ENCODE data around the gene S100A13. TPM values are rescaled to one million over a fixed set of nuclear protein-coding genes. Genes with fewer than 3 reads are reported as not detected.

The S100A13 gene
- total RNA-seq, 1 experiment from 2014 or later: 210 TPM

DNA sequence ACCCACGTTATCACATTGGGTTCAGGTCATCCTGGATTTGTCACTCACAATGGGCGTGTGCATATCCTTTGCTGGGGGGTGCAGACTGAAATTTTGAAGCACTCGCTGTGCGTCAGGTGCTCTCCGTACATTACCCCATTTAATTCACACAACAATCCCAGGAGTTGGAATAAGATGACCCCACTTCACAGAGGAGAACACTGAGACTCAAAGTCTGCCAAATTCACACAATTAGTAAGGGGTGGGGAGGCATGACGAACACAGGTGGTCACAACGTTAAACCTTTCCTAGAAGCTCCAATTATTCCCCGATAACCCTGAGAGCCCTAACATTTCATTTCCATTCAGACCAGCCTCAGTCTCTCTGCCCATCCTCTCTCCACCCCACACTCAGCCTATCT is 57.8 kb downstream of the S100A13 start:
- no TSS peak for BruUV-seq (replicated peaks)
- Mint-ChIP-seq H3K9me3 (ENCODE audit: unreplicated experiment) (no peaks in the 10 kb centered on the region), H3K36me3 (ENCODE audit: insufficient read depth, unreplicated experiment) (no peaks in the 10 kb centered on the region), H3K4me1 (ENCODE audit: insufficient read depth, unreplicated experiment) (peaks cover 52% of the 10 kb centered on the region), H3K4me3 (ENCODE audit: unreplicated experiment) (no peak overlapping the region), H3K27me3 (ENCODE audit: insufficient read depth, unreplicated experiment) (no peaks in the 10 kb centered on the region), H3K27ac (ENCODE audit: low read depth, unreplicated experiment) (no peak overlapping the region)
- POLR2A ChIA-PET: interaction anchor here (1.2 to 7.1 kb wide), 11 partner anchors 8 to 65 kb away, joined by 3 to 476 read pairs (median 41); partner anchors contain the start of genes CHTOP, S100A1, S100A13 and S100A14
- CTCF ChIA-PET: interaction anchor here (0.6 to 7.5 kb wide), 14 partner anchors 9 to 327 kb away, joined by 3 to 379 read pairs (median 10); partner anchors contain the start of genes ILF2, S100A14, S100A16 and S100A5
- no peak for TF ChIP-seq CTCF (IDR thresholded peaks at IDR 0.05; ENCODE audit: unreplicated experiment)
- DNase-seq (ENCODE audit: unreplicated experiment): no peak
- intact Hi-C loops (cut with micrococcal nuclease): no loop called here

Other genes with a start within 250 kb of the S100A13 start
- 46.9 and 80.4 TPM in 2 replicates for gene S100A8, start 236.4 kb downstream of the S100A13 start, total RNA-seq (2022)
- gene S100A7A, start 211.0 kb downstream of the S100A13 start, total RNA-seq (2022): not detected in 2 replicates
- gene S100A7, start 166.9 kb downstream of the S100A13 start, total RNA-seq (2022): not detected in 2 replicates
- 2,571 and 2,904 TPM in 2 replicates for gene S100A6, start 91.5 kb downstream of the S100A13 start, total RNA-seq (2022)
- gene S100A5, start 86.6 kb downstream of the S100A13 start, total RNA-seq (2022): not detected in 2 replicates
- 27.2 and 60.7 TPM in 2 replicates for gene S100A4, start 81.7 kb downstream of the S100A13 start, total RNA-seq (2022)
- 85.7 and 90.0 TPM in 2 replicates for gene S100A3, start 78.2 kb downstream of the S100A13 start, total RNA-seq (2022)
- 5,064 and 5,163 TPM in 2 replicates for gene S100A2, start 61.7 kb downstream of the S100A13 start, total RNA-seq (2022)
- gene S100A16, start 14.4 kb downstream of the S100A13 start, total RNA-seq (2022): 1,014 and 1,213 TPM in 2 replicates
- 264 and 332 TPM in 2 replicates for gene S100A14, start 11.2 kb downstream of the S100A13 start, total RNA-seq (2022)
- gene S100A1, start 929 bp upstream of the S100A13 start, total RNA-seq (2022): 0.74 TPM in 1 of 2 replicates, not detected in the other
- gene CHTOP, start 6.6 kb upstream of the S100A13 start, total RNA-seq (2022): 147 and 156 TPM in 2 replicates
- 55.9 and 63.7 TPM in 2 replicates for gene SNAPIN, start 31.2 kb upstream of the S100A13 start, total RNA-seq (2022)
- gene ILF2, start 43.5 kb upstream of the S100A13 start, total RNA-seq (2022): 348 and 374 TPM in 2 replicates
- not detected in 2 replicates for gene NPR1, start 51.2 kb upstream of the S100A13 start, total RNA-seq (2022)
- 68.7 and 88.3 TPM in 2 replicates for gene INTS3, start 100.5 kb upstream of the S100A13 start, total RNA-seq (2022)
- 11.1 and 12.8 TPM in 2 replicates for gene SLC27A3, start 147.9 kb upstream of the S100A13 start, total RNA-seq (2022)